IPS DF 4.7 (cell line): Measurements from ENCODE around the gene CPT1A.

ENCODE experiments used
- DNase-seq: peaks from one replicate; pipeline ENCODE4 v3.0.0-alpha.2; 2013; ENCODE audit warnings: low spot score; ENCODE audit errors: extremely low read depth

Gene CPT1A

GRCh38 chr11:68854273-68854958, 12.7 kb upstream of the CPT1A start:
- DNase-seq: no peak

GRCh38 chr11:68852628-68853027, 10.9 kb upstream of the CPT1A start:
- no peak for DNase-seq

GRCh38 chr11:68848429-68848828, 6.7 kb upstream of the CPT1A start:
- DNase-seq: no peak

GRCh38 chr11:68847395-68847794, 5.7 kb upstream of the CPT1A start:
- DNase-seq: no peak

GRCh38 chr11:68845351-68846002, 3.8 kb upstream of the CPT1A start:
- no peak for DNase-seq

GRCh38 chr11:68844801-68845200, 3.1 kb upstream of the CPT1A start:
- DNase-seq: no peak

GRCh38 chr11:68844376-68844775, 2.7 kb upstream of the CPT1A start:
- DNase-seq: no peak

GRCh38 chr11:68843703-68844312, 2.1 kb upstream of the CPT1A start:
- DNase-seq: no peak

- DNase-seq: no peak
Observed at GRCh38 chr11:68843052-68843561, 1.4 kb upstream of the CPT1A start.

GRCh38 chr11:68842427-68843051, 823 bp upstream of the CPT1A start:
- no peak for DNase-seq

- DNase-seq: no peak
Observed at GRCh38 chr11:68840661-68841653, 759 bp downstream of the CPT1A start.

- DNase-seq: no peak
Observed at GRCh38 chr11:68839911-68840641, 1.6 kb downstream of the CPT1A start.

- peak; percentile 53 for DNase-seq
Observed at GRCh38 chr11:68839054-68839865, 2.5 kb downstream of the CPT1A start.

- no peak for DNase-seq
Observed at GRCh38 chr11:68838572-68838964, 3.1 kb downstream of the CPT1A start.

- no peak for DNase-seq
Observed at GRCh38 chr11:68837583-68838571, 3.8 kb downstream of the CPT1A start.

- DNase-seq: no peak
Observed at GRCh38 chr11:68835749-68836148, 6.0 kb downstream of the CPT1A start.

- no peak for DNase-seq
Observed at GRCh38 chr11:68835328-68835727, 6.4 kb downstream of the CPT1A start.
